Ishikawa (cell line): ENCODE results near the gene HOXB2.
A peak's percentile ranks its signal among the peaks of the same experiment; 100 is the strongest.

Experiments used
- CREB1 ChIP-seq: IDR thresholded peaks from 2 replicates; pipeline ENCODE4 v1.6.1; 2012; ENCODE audit warnings: low read depth
- TAF1 ChIP-seq: IDR thresholded peaks from 2 replicates; pipeline ENCODE4 v1.6.1; 2012; ENCODE audit warnings: low read depth, mild to moderate bottlenecking
- ZBTB7A ChIP-seq: IDR thresholded peaks from 2 replicates; pipeline ENCODE4 v1.6.1; 2012; ENCODE audit warnings: low read depth
- TF ChIP-seq, protein P1 (sequence below): IDR thresholded peaks from 2 replicates; pipeline ENCODE4 v1.6.1; 2012

- TF ChIP-seq CREB1 (no peak), ZBTB7A (no peak), TAF1 (peak; percentile 34; the same call in 1 of the 2 replicates)
- TF ChIP-seq, protein P1, sequence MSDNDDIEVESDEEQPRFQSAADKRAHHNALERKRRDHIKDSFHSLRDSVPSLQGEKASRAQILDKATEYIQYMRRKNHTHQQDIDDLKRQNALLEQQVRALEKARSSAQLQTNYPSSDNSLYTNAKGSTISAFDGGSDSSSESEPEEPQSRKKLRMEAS = no peak
Measured at GRCh38 chr17:48589831-48590606, 45.1 kb upstream of the HOXB2 start, which contains the start of gene HOXB3.
